GM23248 (cell line): ENCODE measurements around the gene CHRNA4.

Source experiments
- EZH2 ChIP-seq: fragments of 200-600 bp; sonication (generic); IDR thresholded peaks from 2 replicates; pipeline ENCODE4 v1.6.1; 2018; ENCODE audit warnings: antibody characterized with exemption, mild to moderate bottlenecking; ENCODE audit not compliant: insufficient read depth, poor library complexity, severe bottlenecking
- EZH2phosphoT487 ChIP-seq: fragments of 200-600 bp; sonication (generic); IDR thresholded peaks from 2 replicates; pipeline ENCODE4 v1.6.1; 2018; ENCODE audit warnings: antibody characterized with exemption, moderate library complexity, mild to moderate bottlenecking, low read depth; ENCODE audit not compliant: insufficient read depth

- no peak for TF ChIP-seq EZH2
- TF ChIP-seq EZH2phosphoT487: no peak
These were observed 1.8 kb downstream of the CHRNA4 start for GRCh38 chr20:63359164-63359934.
